ENCODE results near the gene TMEM151B. TPM values are rescaled to one million over a fixed set of nuclear protein-coding genes. Genes with fewer than 3 reads are reported as not detected.

Gene TMEM151B
- total and polyA plus RNA-seq, 9 of the 15 experiments (the other 6 are each of a cell fraction or from before 2014, with no cell fraction given), result not detected

DNA sequence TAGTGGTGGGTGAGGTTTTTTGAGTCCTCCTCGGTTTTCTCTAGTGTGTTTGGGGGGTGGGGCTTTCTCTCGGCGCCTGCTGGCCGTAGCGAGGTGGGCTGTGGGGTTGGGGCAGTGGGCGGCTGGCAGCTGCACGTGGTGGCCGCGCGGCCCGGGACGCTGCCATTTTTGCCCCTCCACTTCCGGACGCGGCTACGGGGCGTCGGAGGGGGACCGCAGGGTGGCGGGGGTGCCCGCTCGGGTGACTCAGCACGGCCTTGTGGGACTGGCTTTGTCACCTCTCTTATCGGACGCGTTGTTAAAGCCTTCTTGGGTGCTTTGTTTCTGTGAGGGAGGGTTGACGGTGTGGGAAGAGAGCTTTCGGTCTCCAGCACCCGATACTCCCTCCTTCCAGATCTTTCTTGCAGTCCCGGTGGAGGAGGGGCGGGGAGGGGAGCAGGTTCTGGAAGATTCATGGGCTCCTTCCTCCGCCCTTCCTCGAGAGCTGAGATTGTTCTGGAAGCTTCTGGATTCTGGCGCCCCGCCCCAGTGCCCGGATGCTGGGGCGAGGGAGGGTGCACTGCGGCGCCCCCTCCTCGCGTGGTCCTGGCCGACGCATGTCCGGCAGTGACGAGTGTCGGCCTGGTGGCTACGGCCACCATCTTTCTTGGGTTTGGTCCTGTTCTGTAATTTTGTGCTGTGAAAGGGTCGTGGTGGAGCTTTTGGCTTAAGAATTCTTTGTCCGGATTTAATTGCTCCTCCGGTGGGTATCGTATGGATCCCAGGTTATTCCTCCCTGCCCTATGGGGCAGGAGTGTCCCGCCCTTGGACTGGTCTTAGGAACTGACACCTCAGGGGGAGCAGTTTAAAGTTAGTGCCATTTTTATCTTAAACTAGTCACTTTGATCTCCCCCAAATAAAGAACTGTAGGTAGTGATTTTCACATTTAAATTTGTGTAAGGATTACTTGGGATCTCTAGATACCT, 22.6 kb upstream of the TMEM151B start (continued):
- TF ChIP-seq ZBTB40 (IDR thresholded peaks at IDR 0.05), result peak; percentile 59; the same call in 1 of the 2 replicates
- peak; percentile 8; the same call in 1 of the 2 replicates for TF ChIP-seq ZBTB40 (CRISPR knock-in tag; IDR thresholded peaks at IDR 0.05)
- no peak for TF ChIP-seq ZNF41 (CRISPR knock-in tag; conservative IDR thresholded peaks at IDR 0.05)
- TF ChIP-seq RB1 (IDR thresholded peaks at IDR 0.05; ENCODE audit: low read depth), result 0 out of 2 replicates have a peak, but pooled peaks have one; percentile 41
- no peak for TF ChIP-seq MEF2A (IDR thresholded peaks at IDR 0.05; ENCODE audit: control insufficient read depth, low read depth, low read length)
- TF ChIP-seq MAFG (tag; conservative IDR thresholded peaks at IDR 0.05), result peak; percentile 91
- TF ChIP-seq ZC3H4 (CRISPR knock-in tag; IDR thresholded peaks at IDR 0.05; ENCODE audit: borderline replicate concordance), result peak; percentile 88
- TF ChIP-seq NONO (IDR thresholded peaks at IDR 0.05; ENCODE audit: low read depth in 2 of 2, low read length in 1 of 2), result peak; percentile 46 to 89; a peak in 2 of 4 replicates
- no peak for TF ChIP-seq EZH2 (IDR thresholded peaks at IDR 0.05; ENCODE audit: borderline replicate concordance, low read depth, low read length)
- peak; percentile 87 for TF ChIP-seq FIP1L1 (IDR thresholded peaks at IDR 0.05; ENCODE audit: low read depth, low read length, poor library complexity, severe bottlenecking)
- peak; percentile 83 for TF ChIP-seq EGR1 (conservative IDR thresholded peaks at IDR 0.05)
- no peak for TF ChIP-seq ZNF280A (IDR thresholded peaks at IDR 0.05; ENCODE audit: low read depth, partially characterized antibody)
- no peak for TF ChIP-seq DIDO1 (tag; IDR thresholded peaks at IDR 0.05; ENCODE audit: low read depth)
- peak; percentile 83 for TF ChIP-seq ILF3 (IDR thresholded peaks at IDR 0.05; ENCODE audit: borderline replicate concordance)
- peak; percentile 85 for TF ChIP-seq JUNB (CRISPR knock-in tag; conservative IDR thresholded peaks at IDR 0.05)

Measured in K562 (cell line).